ENCODE data around the gene OR2T29.
"Not testable (repeated sequence)": the region's sequence is repeated elsewhere in the genome, so short reads cannot be mapped to it uniquely, and the experiment has no call there.

The OR2T29 gene

DNA sequence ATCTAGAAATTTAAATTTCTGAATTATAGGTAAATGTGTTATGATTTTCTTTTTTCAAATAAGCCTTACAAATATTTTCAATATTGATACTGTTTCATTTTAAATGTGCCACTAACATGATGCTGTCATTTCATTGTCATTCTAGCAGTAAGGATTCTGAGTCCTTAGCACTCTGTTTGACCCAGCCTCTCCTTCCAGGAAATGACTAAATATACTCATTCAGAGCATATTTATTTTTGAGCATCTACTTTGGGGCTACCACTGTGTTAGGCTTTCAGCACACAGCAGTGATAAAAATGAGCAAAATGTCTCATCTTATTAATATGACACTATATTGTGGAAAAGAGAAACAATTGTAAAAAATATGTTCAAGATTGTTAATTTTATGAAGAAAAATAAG is 52.4 kb downstream of the OR2T29 start:
- not testable (repeated sequence) for DNase-seq (ENCODE audit: low read depth)

DNA sequence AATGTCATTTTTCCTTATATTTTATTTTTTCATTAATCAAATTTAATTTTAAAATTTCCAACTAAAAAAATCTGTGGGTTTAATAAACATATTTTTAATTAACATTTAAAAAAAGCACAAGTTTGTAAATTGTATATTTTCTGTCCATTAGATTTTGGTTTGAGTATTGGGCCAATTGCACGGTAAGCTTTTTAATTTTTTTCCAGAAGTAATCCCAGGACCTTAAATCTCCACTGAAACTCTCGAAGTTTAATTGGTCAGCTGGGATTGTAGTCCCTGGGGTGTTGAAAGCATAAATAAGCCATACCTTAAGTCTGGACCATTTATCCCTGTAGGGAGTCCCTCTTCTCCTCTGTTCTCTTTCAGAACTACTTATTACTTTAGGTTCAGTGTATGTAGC is 54.8 kb downstream of the OR2T29 start, which contains the start of gene OR2G6:
TSS of gene OR2G6 (plus strand) at position 301 of the 400 bp plus-strand sequence. CDS start 13,574 bp downstream, outside the sequence.
- DNase-seq (ENCODE audit: low read depth): not testable (repeated sequence)

Measured in stimulated activated CD8-positive, alpha-beta memory T cell treated with anti-CD3 and anti-CD28 coated beads, Interleukin-15, amount 100 ng/mL, for 1 hour (primary cell).